ENCODE results near the gene TPCN1.

TPCN1 gene

GRCh38 chr12:113226696-113227568 is 5.7 kb downstream of the TPCN1 start:
- H3K4me1 ChIP-seq (ENCODE audit: control insufficient read depth, insufficient read depth, low read length, poor library complexity, severe bottlenecking): peaks cover 42% of the 10 kb centered on the region
- no peak overlapping the region for H3K27ac ChIP-seq (ENCODE audit: low read depth, low read length, severe bottlenecking)
- 88 to 93% methylated on average over 10 to 12 of the region's 13 CpGs for WGBS, 2 experiments (ENCODE audit: insufficient coverage in 2 of 2)

GRCh38 chr12:113227686-113228391 is 6.6 kb downstream of the TPCN1 start:
- H3K4me3 ChIP-seq (ENCODE audit: extremely low read depth, insufficient read depth, low read length, poor library complexity, severe bottlenecking): no peak overlapping the region
- peaks cover 37% of the 10 kb centered on the region for H3K4me1 ChIP-seq (ENCODE audit: control insufficient read depth, insufficient read depth, low read length, poor library complexity, severe bottlenecking)
- 96 to 100% methylated on average over 5 of the region's 5 CpGs for WGBS, 2 experiments (ENCODE audit: insufficient coverage in 2 of 2)
- peaks cover 37% of the 10 kb centered on the region for H3K36me3 ChIP-seq (ENCODE audit: control insufficient read depth, insufficient read depth, low read length)
- H3K9me3 ChIP-seq (ENCODE audit: control insufficient read depth, low read length): peaks cover 8% of the 10 kb centered on the region
- no peak overlapping the region for H3K27ac ChIP-seq (ENCODE audit: low read depth, low read length, severe bottlenecking)

More at GRCh38 chr12:113226696-113227568, 5.7 kb downstream of the TPCN1 start:
- H3K4me3 ChIP-seq (ENCODE audit: extremely low read depth, insufficient read depth, low read length, poor library complexity, severe bottlenecking): no peak overlapping the region
- peaks cover 28% of the 10 kb centered on the region for H3K36me3 ChIP-seq (ENCODE audit: control insufficient read depth, insufficient read depth, low read length)
- peaks cover 8% of the 10 kb centered on the region for H3K9me3 ChIP-seq (ENCODE audit: control insufficient read depth, low read length)

- H3K4me1 ChIP-seq (ENCODE audit: control insufficient read depth, insufficient read depth, low read length, poor library complexity, severe bottlenecking): peaks cover 30% of the 10 kb centered on the region
- WGBS, 2 experiments (ENCODE audit: insufficient coverage in 2 of 2): 74 to 87% methylated on average over 4 of the region's 5 CpGs
- peaks cover 8% of the 10 kb centered on the region for H3K9me3 ChIP-seq (ENCODE audit: control insufficient read depth, low read length)
- peaks cover 44% of the 10 kb centered on the region for H3K36me3 ChIP-seq (ENCODE audit: control insufficient read depth, insufficient read depth, low read length)
- peak overlapping the region; percentile 23 for H3K27ac ChIP-seq (ENCODE audit: low read depth, low read length, severe bottlenecking)
- H3K4me3 ChIP-seq (ENCODE audit: extremely low read depth, insufficient read depth, low read length, poor library complexity, severe bottlenecking): no peak overlapping the region
Observed at GRCh38 chr12:113228394-113229028, 7.2 kb downstream of the TPCN1 start.

- Histone ChIP-seq H3K4me1 (ENCODE audit: control insufficient read depth, insufficient read depth, low read length, poor library complexity, severe bottlenecking) (peaks cover 27% of the 10 kb centered on the region), H3K27ac (ENCODE audit: low read depth, low read length, severe bottlenecking) (no peak overlapping the region), H3K36me3 (ENCODE audit: control insufficient read depth, insufficient read depth, low read length) (peaks cover 45% of the 10 kb centered on the region), H3K9me3 (ENCODE audit: control insufficient read depth, low read length) (peaks cover 8% of the 10 kb centered on the region), H3K4me3 (ENCODE audit: extremely low read depth, insufficient read depth, low read length, poor library complexity, severe bottlenecking) (no peak overlapping the region)
- 94 to 98% methylated on average over 14 to 15 of the region's 15 CpGs for WGBS, 2 experiments (ENCODE audit: insufficient coverage in 2 of 2)
Observed at GRCh38 chr12:113230315-113231234, 9.3 kb downstream of the TPCN1 start.

GRCh38 chr12:113231235-113232088 is 10.2 kb downstream of the TPCN1 start:
- Histone ChIP-seq H3K27ac (ENCODE audit: low read depth, low read length, severe bottlenecking) (peak overlapping the region; percentile 53), H3K36me3 (ENCODE audit: control insufficient read depth, insufficient read depth, low read length) (peaks cover 45% of the 10 kb centered on the region), H3K4me1 (ENCODE audit: control insufficient read depth, insufficient read depth, low read length, poor library complexity, severe bottlenecking) (peaks cover 29% of the 10 kb centered on the region), H3K9me3 (ENCODE audit: control insufficient read depth, low read length) (peaks cover 8% of the 10 kb centered on the region), H3K4me3 (ENCODE audit: extremely low read depth, insufficient read depth, low read length, poor library complexity, severe bottlenecking) (no peak overlapping the region)
- 85 to 89% methylated on average over 4 to 7 of the region's 8 CpGs for WGBS, 2 experiments (ENCODE audit: insufficient coverage in 2 of 2)

- peaks cover 44% of the 10 kb centered on the region for H3K36me3 ChIP-seq (ENCODE audit: control insufficient read depth, insufficient read depth, low read length)
- H3K4me1 ChIP-seq (ENCODE audit: control insufficient read depth, insufficient read depth, low read length, poor library complexity, severe bottlenecking): peaks cover 29% of the 10 kb centered on the region
- peak overlapping the region; percentile 53 for H3K27ac ChIP-seq (ENCODE audit: low read depth, low read length, severe bottlenecking)
- H3K4me3 ChIP-seq (ENCODE audit: extremely low read depth, insufficient read depth, low read length, poor library complexity, severe bottlenecking): no peak overlapping the region
- WGBS, 2 experiments (ENCODE audit: insufficient coverage in 2 of 2): 91 to 95% methylated on average over 15 to 17 of the region's 18 CpGs
- peaks cover 8% of the 10 kb centered on the region for H3K9me3 ChIP-seq (ENCODE audit: control insufficient read depth, low read length)
Observed at GRCh38 chr12:113232089-113232839, 11.0 kb downstream of the TPCN1 start.

- Histone ChIP-seq H3K9me3 (ENCODE audit: control insufficient read depth, low read length) (peaks cover 8% of the 10 kb centered on the region), H3K36me3 (ENCODE audit: control insufficient read depth, insufficient read depth, low read length) (peaks cover 40% of the 10 kb centered on the region), H3K4me3 (ENCODE audit: extremely low read depth, insufficient read depth, low read length, poor library complexity, severe bottlenecking) (no peak overlapping the region), H3K27ac (ENCODE audit: low read depth, low read length, severe bottlenecking) (no peak overlapping the region), H3K4me1 (ENCODE audit: control insufficient read depth, insufficient read depth, low read length, poor library complexity, severe bottlenecking) (peaks cover 29% of the 10 kb centered on the region)
- 59 to 64% methylated on average over 22 to 24 of the region's 25 CpGs for WGBS, 2 experiments (ENCODE audit: insufficient coverage in 2 of 2)
Observed at GRCh38 chr12:113232840-113233585, 11.7 kb downstream of the TPCN1 start.

- Histone ChIP-seq H3K4me1 (ENCODE audit: control insufficient read depth, insufficient read depth, low read length, poor library complexity, severe bottlenecking) (peaks cover 26% of the 10 kb centered on the region), H3K27ac (ENCODE audit: low read depth, low read length, severe bottlenecking) (no peak overlapping the region), H3K4me3 (ENCODE audit: extremely low read depth, insufficient read depth, low read length, poor library complexity, severe bottlenecking) (no peak overlapping the region), H3K9me3 (ENCODE audit: control insufficient read depth, low read length) (peaks cover 8% of the 10 kb centered on the region), H3K36me3 (ENCODE audit: control insufficient read depth, insufficient read depth, low read length) (peaks cover 40% of the 10 kb centered on the region)
- WGBS, 2 experiments (ENCODE audit: insufficient coverage in 2 of 2): 94 to 96% methylated on average over 3 to 4 of the region's 4 CpGs
Observed at GRCh38 chr12:113233967-113234366, 12.7 kb downstream of the TPCN1 start.

Data from mesodermal cell (in vitro differentiated cells).